HepG2 (cell line): Measurements from ENCODE around the gene AKAP9. TPM values are rescaled to one million over a fixed set of nuclear protein-coding genes. Genes with fewer than 3 reads are reported as not detected.

ENCODE experiments used
- BORCS8-MEF2B ChIP-seq: sonication (generic); formaldehyde crosslinking; IDR thresholded peaks from 2 replicates; pipeline ENCODE4 v1.8.0; 2022; ENCODE audit warnings: mild to moderate bottlenecking, missing genetic modification reagents
- CCDC6 ChIP-seq: sonication (generic); formaldehyde crosslinking; IDR thresholded peaks from 2 replicates; pipeline ENCODE4 v1.8.1; 2022; ENCODE audit warnings: mild to moderate bottlenecking, missing genetic modification reagents, moderate library complexity
- ESRRA ChIP-seq: sonication (generic); formaldehyde crosslinking; IDR thresholded peaks from 2 replicates; pipeline ENCODE4 v1.5.1; 2020; ENCODE audit warnings: mild to moderate bottlenecking, low read depth, missing genetic modification reagents
- ETV6 ChIP-seq: sonication (generic); formaldehyde crosslinking; conservative IDR thresholded peaks from 2 replicates; pipeline ENCODE4 v1.4.0; 2020; ENCODE audit warnings: missing genetic modification reagents
- PAXIP1 ChIP-seq: sonication (generic); formaldehyde crosslinking; conservative IDR thresholded peaks from 2 replicates; pipeline ENCODE4 v1.4.0; 2020; ENCODE audit warnings: mild to moderate bottlenecking, missing genetic modification reagents, moderate library complexity
- PLSCR1 ChIP-seq: sonication (generic); formaldehyde crosslinking; IDR thresholded peaks from 2 replicates; pipeline ENCODE4 v1.5.0; 2020; ENCODE audit warnings: missing genetic modification reagents, mild to moderate bottlenecking, borderline replicate concordance
- POLR2AphosphoS5 ChIP-seq: IDR thresholded peaks from 2 replicates; pipeline ENCODE4 v1.6.1; 2012; ENCODE audit warnings: low read depth, low read length
- PRDM10 ChIP-seq: sonication (generic); formaldehyde crosslinking; IDR thresholded peaks from 2 replicates; pipeline ENCODE4 v1.4.0; 2020; ENCODE audit warnings: low read depth, missing genetic modification reagents
- REPIN1 ChIP-seq: sonication (generic); formaldehyde crosslinking; IDR thresholded peaks from 2 replicates; pipeline ENCODE4 v1.8.0; 2022; ENCODE audit warnings: missing genetic modification reagents, low read depth, mild to moderate bottlenecking, borderline replicate concordance
- ZBTB25 ChIP-seq: IDR thresholded peaks from 2 replicates; pipeline ENCODE4 v1.6.1; 2018; ENCODE audit warnings: missing genetic modification reagents
- ZBTB42 ChIP-seq: sonication (generic); formaldehyde crosslinking; IDR thresholded peaks from 2 replicates; pipeline ENCODE4 v1.5.0; 2020; ENCODE audit warnings: mild to moderate bottlenecking, missing genetic modification reagents
- ZMYM3 ChIP-seq: sonication (generic); formaldehyde crosslinking; IDR thresholded peaks from 2 replicates; pipeline ENCODE4 v1.5.1; 2020; ENCODE audit warnings: mild to moderate bottlenecking, missing genetic modification reagents
- ZNF34 ChIP-seq: sonication (generic); formaldehyde crosslinking; IDR thresholded peaks from 2 replicates; pipeline ENCODE4 v1.4.0; 2020; ENCODE audit warnings: mild to moderate bottlenecking, missing genetic modification reagents, borderline replicate concordance
- ZNF441 ChIP-seq: sonication (generic); formaldehyde crosslinking; IDR thresholded peaks from 2 replicates; pipeline ENCODE4 v1.7.0; 2021; ENCODE audit warnings: missing genetic modification reagents, borderline replicate concordance
- ZNF543 ChIP-seq: sonication (generic); formaldehyde crosslinking; IDR thresholded peaks from 2 replicates; pipeline ENCODE4 v1.4.0; 2020; ENCODE audit warnings: mild to moderate bottlenecking, missing genetic modification reagents
- ZNF776 ChIP-seq: sonication (generic); formaldehyde crosslinking; IDR thresholded peaks from 2 replicates; pipeline ENCODE4 v1.4.0; 2020; ENCODE audit warnings: mild to moderate bottlenecking, missing genetic modification reagents
- ZZZ3 ChIP-seq: sonication (generic); formaldehyde crosslinking; IDR thresholded peaks from 2 replicates; pipeline ENCODE4 v1.4.0; 2020; ENCODE audit warnings: missing genetic modification reagents, mild to moderate bottlenecking, borderline replicate concordance
- polyA plus RNA-seq, 8 experiments: library from polyadenylated mRNA; depleted of rRNA in 3 of 8; stranded (reverse) in 7 of 8; unstranded in 1 of 8; fragments of >200 nt; fragmentation: Illumina TruSeq in 4 of 8; extraction: Trizol in 4 of 8; gene quantifications; 2 replicates each; pipeline versions ENCODE4 v1.2.1 to v1.2.3, GENCODE V29; 2011 to 2016; ENCODE audit warnings: low read depth in 4 of 8, missing spikeins in 1 of 8, mixed read lengths in 1 of 8; ENCODE audit not compliant: insufficient read depth in 1 of 8
- total RNA-seq, 5 experiments: library from RNA; depleted of rRNA; stranded (reverse); fragments of >200 nt; fragmentation: Illumina TruSeq; extraction: Trizol; gene quantifications; 2 replicates each; pipeline ENCODE4 v1.2.3, GENCODE V29; 2016; ENCODE audit warnings: low read depth in 1 of 5

The AKAP9 gene
- total and polyA plus RNA-seq, 2 of the 13 experiments (the other 11 are each of a cell fraction or from before 2014, with no cell fraction given), result 27.6 to 33.1 TPM

GRCh38 chr7:91940572-91941341 is at the start of gene AKAP9 (continued):
- peak; percentile 95 for TF ChIP-seq ZNF543 (CRISPR knock-in tag)
- peak; percentile 60 for TF ChIP-seq POLR2AphosphoS5
- 0 out of 2 replicates have a peak, but pooled peaks have one; percentile 63 for TF ChIP-seq ETV6
- TF ChIP-seq ZBTB42 (CRISPR knock-in tag), result 0 out of 2 replicates have a peak, but pooled peaks have one; percentile 61
- TF ChIP-seq ZMYM3 (CRISPR knock-in tag), result peak; percentile 75
- TF ChIP-seq BORCS8-MEF2B (CRISPR knock-in tag), result peak; percentile 86; the same call in 1 of the 2 replicates
- TF ChIP-seq ZNF776 (CRISPR knock-in tag), result peak; percentile 81; the same call in 1 of the 2 replicates
- TF ChIP-seq ESRRA (CRISPR knock-in tag), result peak; percentile 59; the same call in 1 of the 2 replicates
- peak; percentile 64 for TF ChIP-seq ZNF441 (CRISPR knock-in tag)
- peak; percentile 85 for TF ChIP-seq REPIN1 (CRISPR knock-in tag)
- 0 out of 2 replicates have a peak, but pooled peaks have one; percentile 25 for TF ChIP-seq PRDM10 (CRISPR knock-in tag)
- TF ChIP-seq PLSCR1, result no peak
- no peak for TF ChIP-seq ZNF34 (CRISPR knock-in tag)
- TF ChIP-seq CCDC6 (CRISPR knock-in tag), result peak; percentile 89
- TF ChIP-seq ZZZ3, result peak; percentile 78; the same call in 1 of the 2 replicates
- TF ChIP-seq ZBTB25 (CRISPR knock-in tag), result peak; percentile 79
- peak; percentile 50 for TF ChIP-seq PAXIP1
